HG02759 (cell line): ENCODE measurements around the gene SEMA5B.

ENCODE experiments used
- ATAC-seq: cut with Tn5 transposase; IDR thresholded peaks from one replicate; pipeline ENCODE4 v1.9.1; 2021; ENCODE audit warnings: mild to moderate bottlenecking, moderate library complexity; ENCODE audit not compliant: unreplicated experiment

Gene SEMA5B

GRCh38 chr3:122975163-122975923 lies 52.2 kb downstream of the SEMA5B start:
- ATAC-seq = peak; percentile 75

GRCh38 chr3:122974764-122975162 lies 52.8 kb downstream of the SEMA5B start:
- no peak for ATAC-seq

- no peak for ATAC-seq
These were observed 53.5 kb downstream of the SEMA5B start for GRCh38 chr3:122973893-122974615.

- ATAC-seq = no peak
These were observed 55.4 kb downstream of the SEMA5B start for GRCh38 chr3:122972141-122972540.

GRCh38 chr3:122969585-122970469 lies 57.7 kb downstream of the SEMA5B start:
- no peak for ATAC-seq

DNA sequence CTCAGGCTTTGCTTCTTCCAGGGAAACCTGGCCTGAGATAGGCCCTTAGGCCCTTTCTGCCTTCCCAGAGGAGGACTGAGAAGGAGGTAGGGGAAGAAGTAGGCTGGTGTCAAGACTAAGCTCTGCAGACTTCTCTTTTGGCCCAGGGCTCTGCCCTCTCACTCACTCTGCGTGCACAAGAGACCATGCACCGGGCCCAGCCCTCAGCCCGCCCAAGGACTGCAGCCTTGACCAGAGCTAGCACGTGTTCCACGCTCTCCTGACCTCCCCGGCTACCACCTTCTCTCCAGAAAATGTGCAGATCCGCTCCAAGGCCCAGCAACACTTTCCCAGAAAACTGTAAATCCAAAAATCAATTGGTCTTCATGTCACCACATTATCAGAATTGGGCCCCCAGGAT lies 59.8 kb downstream of the SEMA5B start:
- no peak for ATAC-seq

DNA sequence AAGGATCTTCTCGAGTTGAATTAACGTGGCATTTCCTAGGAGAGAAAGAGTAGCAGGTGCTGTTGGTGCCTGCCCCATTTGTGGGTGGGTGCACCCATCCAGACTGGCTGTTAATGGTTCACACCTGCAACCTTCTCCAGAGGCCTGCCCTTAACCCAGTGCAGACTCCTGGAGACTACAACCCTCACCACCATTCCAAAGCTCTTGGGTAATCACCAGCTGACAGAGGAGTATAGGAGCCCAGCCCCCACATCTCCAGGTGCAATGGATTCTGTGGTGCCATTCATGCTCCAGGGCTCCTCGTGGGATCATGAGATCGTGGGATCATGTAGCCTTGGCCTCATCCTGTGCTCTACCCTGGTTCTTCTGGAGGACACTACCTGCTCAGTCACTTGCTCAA lies 60.2 kb downstream of the SEMA5B start:
- ATAC-seq = no peak

GRCh38 chr3:122966045-122966444 lies 61.5 kb downstream of the SEMA5B start:
- ATAC-seq = no peak

- ATAC-seq = no peak
These were observed 62.8 kb downstream of the SEMA5B start for GRCh38 chr3:122964811-122965210.

GRCh38 chr3:122962149-122962548 lies 65.4 kb downstream of the SEMA5B start:
- ATAC-seq = no peak

GRCh38 chr3:122961146-122961545 lies 66.4 kb downstream of the SEMA5B start:
- ATAC-seq = no peak

DNA sequence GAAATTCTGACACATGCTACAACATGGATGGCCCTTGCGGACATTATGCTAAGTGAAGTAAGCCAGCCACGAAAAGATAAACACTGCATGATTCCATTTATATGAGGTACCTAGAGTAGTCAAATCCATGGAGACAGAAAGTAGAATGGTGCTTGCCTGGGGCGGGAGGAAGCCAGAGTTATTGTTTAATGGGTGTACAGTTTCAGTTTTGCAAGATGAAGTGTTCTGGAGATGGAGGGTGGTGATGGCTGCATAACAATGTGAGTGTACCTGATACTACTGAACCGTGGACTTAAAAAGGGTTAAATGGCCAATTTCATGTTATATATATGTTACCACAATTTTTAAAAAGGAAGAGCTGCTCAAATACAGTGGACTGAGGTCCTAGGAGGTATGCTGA lies 66.9 kb downstream of the SEMA5B start:
- ATAC-seq = no peak

- ATAC-seq = no peak
These were observed 68.2 kb downstream of the SEMA5B start for GRCh38 chr3:122959339-122959738.

DNA sequence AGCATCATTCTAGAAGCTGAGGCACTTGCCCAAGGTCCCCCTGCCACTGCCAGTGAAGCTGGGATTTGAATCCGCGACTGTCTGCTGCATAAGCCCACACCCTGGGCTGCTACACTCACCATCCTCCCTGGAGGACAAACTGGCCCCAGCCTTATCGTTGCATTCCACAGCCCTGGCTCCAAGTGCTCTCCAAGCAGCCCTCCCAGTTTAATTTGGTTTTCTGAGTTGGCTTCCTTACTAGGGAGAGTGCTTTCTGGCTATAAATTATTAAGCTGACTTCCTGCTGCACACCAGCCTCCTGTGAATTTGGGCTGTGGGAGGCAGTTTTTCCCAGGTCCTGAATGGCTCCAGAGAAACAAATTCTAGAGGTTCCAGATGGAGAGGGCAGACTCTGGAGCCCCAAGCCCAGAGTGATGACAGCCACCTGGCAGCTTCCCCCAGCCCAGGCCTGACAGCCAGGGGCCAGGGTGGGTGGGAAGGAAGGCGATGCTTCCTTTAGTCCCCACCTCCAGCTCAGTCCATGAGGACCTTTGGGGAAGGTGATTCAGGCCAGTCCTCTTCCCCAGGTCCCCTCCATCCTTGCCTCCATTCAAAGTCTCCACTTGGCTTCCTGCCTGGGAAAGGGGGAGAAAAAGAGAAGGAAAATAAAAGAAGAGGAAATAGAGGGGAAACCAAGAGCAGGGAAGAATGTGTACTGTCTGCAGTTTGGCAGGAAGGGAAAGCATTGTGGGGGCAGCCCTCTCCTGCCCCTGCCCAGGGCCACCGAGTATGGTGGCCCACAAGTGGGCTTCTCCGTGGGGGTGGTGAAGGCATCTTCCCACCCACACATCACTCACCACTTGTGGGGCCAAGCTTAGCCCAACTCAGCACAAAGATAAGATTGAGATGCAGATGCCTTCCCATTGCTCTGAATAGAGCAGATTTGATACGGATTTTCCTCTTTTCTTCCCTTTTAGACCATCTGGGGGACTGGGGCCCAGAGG lies 69.6 kb downstream of the SEMA5B start:
- ATAC-seq = no peak

GRCh38 chr3:122956693-122957455 lies 70.7 kb downstream of the SEMA5B start:
- no peak for ATAC-seq

DNA sequence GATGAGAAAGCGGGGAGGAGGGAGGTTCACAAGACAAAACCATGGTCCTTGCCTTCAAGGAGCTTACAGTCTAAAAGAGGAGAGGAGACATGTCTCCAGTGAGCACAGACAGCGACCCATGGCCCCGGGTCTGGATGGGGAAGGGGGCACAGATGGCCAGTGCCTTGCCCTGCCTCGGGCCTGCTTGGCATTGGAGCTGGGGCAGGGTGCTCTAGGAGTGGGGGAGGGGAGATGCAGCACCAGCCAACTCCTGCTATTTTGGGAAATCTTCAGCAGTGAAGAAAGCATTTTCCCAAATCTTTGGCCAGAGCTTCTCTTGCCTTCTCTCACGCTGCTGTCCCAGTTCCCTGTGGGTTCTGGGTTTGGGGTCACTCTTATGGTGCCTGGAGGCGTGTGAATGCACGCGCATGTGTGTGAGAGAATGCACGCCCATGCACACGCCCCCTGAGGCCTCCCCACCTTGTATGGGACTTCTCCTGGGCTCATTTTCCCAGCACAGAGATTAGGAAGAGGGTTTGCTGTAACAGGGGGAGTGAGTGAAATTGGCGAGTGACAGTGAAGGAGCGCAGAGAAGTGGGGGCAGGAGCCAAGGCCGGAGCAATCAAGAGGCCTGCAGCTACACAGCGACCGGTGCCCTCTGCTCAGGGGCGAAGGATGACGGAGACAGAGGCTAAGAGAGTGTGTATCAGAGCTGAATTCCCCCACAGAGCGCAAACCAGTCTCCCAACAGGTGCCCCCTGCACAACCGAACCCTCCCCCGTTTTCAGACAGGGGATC lies 71.5 kb downstream of the SEMA5B start:
- no peak for ATAC-seq

- peak; percentile 81 for ATAC-seq
These were observed 75.0 kb downstream of the SEMA5B start for GRCh38 chr3:122952520-122952919.

DNA sequence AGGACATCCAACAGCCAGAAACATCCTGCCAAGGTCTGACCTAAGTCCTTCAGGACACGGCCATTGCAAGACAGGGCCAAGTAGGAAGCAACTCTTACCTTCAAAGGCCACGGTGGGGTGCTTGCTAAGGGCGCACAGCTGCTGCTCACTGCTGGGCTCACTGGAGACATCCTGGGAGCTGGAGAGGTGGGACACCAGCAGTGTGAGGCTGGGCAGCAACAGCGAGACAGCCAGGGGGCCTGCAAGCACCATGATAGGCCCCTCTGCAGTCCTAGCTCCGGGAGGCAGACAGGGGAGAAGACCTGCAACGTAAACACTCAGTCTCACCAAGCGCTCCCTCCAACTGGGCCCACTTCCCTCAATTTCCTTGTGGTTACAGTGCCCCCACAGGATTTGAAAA lies 79.2 kb downstream of the SEMA5B start:
- no peak for ATAC-seq

GRCh38 chr3:122947738-122948137 lies 79.8 kb downstream of the SEMA5B start:
- ATAC-seq = no peak
